ENCODE results near the gene CRYGN.
A peak's percentile ranks its signal among the peaks of the same experiment; 100 is the strongest.

The CRYGN gene

DNA sequence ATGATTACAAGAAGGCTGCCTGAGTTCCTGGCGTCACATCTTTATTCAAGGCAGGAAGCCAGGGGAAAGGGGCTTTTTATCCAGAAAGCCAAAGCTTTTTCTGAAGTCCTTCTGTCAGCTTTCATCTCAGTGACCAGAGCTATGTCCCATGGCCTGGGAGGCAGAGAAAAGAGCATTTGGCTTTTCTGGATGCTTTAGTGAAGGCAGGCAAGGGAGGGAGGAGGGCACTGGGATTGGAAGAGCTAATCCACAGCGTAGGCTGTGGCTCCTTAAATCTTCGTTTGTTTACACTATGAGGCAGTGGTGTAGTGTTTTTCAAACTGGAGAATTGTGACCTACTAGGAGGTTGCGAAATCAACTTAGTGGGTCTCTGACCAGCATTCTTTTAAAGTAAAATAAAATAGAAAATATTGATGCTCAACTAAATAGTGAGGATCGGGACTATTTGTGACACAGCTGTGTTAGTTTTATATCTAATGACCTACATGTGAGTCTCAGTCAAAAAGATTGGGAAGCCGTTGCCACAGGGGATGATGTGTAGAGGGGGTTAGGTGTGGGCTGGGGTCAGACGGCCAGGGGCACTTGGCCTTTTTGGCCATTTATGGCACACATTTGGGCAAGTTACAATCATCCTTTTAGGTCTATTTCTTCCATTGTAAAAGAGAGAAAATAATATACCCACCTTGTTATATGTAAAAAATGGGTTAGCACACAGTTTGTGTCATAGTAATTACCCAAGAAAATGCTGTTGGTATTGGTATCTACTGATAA is 14.1 kb downstream of the CRYGN start:
- no peak for DNase-seq

DNA sequence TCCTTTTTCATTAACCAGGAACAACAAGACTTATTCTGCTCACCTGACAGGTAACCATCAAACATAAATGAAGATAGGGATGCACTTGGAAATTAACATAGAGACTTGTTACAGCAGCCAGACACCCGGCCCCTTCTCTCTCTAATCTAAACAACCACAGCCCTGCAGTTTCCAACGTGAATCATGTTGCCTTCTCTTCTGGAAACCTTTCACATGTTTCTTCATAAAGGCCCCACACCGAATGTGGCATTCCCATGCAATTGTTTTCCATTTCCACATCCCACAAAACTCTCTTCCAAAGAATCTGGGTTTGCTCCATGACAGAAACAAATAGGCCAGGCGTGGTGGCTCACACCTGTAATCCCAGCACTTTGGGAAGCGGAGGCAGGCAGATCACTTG is 15.1 kb downstream of the CRYGN start:
- DNase-seq, result no peak

DNA sequence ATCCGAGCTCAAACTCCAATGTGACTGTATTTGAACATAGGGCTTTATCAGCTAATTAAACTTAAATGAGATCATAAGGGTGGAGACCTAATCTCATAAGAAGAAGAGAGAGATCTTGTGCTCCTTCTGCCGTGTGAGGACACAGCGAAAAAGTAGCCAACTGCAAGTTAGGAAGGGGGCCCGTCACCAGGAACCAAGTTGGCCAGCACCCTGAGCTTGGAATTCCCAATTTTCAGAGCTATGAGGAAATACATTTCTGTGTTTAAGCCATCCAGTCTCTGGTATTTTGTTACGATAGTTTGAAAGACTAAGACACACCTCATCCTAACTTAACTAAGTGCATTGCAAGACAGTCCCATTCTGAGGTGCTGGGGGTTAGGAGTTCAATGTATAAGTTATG is 16.0 kb downstream of the CRYGN start:
- no peak for DNase-seq

DNA sequence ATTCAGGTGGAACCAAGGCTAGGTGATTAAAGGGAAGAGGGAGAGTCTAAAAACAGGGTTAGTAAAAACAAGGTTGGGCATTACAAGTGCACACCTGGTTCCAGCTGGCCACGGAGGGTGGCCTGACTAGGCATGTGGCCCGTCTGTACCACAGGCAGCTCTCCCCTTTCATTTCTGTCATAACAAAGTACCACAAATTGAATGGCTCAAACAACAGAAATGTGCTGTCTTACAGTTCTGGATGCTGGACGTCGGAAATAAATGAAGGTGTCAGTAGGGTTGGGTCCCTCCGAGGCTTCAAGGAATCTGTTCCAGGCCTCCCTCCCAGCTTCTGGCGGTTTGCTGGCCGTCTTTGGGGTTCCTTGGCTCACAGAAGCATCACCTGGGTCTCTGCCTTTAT is 16.7 kb downstream of the CRYGN start:
- no peak for DNase-seq

DNA sequence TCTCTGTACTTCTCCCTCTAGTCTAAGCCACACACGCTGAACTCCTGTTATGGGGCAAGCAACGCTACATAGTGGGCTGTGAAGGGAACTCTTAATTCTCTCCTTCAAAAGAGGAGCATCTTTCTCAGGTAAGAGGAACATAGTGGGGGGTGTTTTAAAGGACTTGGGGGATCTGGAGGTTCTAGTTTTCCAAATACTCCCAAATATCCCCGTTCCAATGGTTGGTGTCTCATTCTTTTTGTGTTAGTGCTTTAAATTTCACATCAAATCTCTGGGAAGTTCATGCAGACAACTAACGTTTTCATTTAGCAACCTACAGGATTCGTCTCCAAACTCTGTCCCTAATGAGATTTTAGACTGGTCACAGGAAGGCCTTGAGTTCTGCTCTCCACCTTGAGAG is 17.7 kb downstream of the CRYGN start:
- DNase-seq, result no peak

DNA sequence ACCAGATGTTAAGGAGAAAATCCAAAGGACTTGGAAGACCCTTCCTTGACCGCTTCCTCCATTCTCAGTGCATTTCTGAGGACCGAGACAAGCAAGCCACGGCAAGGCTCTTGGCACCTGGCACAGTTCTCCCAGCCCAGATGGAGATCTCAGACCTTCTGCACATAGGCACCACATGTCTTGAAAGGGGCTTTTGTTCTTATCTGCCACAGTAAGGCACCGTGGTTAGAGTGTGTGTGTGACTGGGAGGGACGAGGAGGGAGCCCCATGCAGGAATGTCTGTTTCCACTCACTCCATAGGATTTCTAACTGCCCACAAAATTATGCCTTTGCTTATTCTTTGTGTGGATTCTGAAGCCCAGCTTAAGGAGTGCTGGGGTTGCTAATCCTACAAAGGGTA is 19.8 kb downstream of the CRYGN start:
- DNase-seq, result no peak

DNA sequence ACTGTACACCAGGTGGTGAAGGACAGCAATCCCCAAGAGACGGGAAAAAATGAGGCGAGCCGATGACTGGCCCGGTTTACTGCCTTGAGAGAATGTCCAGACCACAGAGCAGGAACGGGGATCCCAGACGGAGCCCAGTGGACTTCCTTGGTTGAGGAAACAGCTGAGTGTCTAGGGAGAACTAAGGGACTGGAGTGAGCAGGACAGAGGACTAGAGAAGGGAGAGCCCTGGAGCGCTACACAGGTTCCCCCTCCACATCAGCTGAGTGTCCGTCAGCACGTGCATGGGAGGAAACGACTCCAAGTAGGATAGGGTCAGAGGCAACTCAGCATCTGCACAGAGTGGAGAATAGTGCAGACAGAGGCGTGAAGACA is 23.0 kb downstream of the CRYGN start:
- peak; percentile 57 for DNase-seq

DNA sequence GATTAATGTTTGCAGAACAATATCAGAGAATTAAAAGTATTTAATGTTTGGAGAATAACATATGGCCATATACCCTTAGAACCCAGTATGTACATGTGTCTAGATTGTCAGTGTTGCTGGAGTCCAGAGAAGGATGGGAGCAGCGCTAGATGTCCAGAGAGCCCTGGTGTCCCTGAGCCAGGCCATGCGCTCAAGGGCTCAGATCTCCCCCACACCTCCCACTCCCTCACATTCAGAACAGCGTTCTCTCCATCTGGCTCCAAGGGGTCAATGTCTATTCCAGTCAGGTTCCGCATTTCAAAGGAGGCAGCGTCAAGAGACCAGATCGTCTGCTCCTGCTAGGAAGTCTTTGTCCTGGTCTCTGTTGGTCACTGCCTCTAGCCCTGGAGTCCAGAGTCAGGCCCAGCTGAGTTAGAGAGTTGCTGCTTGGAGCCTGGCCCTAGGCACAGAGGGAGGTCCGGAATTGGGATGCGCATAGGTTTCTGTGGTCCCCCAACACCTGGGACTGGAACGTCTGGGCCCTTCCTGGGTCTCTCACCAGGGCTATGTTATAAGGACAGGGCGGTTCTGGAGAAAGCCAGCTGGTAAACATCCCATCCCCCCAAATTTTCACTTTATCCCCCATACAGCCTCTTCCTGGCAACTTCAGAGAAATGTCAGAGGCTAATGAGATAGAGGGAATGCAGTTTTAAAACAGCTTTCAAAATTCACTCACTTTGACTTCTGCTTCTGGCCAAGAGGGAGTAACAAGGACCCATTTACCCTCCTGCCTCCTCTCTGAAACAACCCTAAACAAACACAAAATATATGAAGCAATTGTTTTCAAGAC is 23.6 kb downstream of the CRYGN start:
- DNase-seq, result peak; percentile 8

DNA sequence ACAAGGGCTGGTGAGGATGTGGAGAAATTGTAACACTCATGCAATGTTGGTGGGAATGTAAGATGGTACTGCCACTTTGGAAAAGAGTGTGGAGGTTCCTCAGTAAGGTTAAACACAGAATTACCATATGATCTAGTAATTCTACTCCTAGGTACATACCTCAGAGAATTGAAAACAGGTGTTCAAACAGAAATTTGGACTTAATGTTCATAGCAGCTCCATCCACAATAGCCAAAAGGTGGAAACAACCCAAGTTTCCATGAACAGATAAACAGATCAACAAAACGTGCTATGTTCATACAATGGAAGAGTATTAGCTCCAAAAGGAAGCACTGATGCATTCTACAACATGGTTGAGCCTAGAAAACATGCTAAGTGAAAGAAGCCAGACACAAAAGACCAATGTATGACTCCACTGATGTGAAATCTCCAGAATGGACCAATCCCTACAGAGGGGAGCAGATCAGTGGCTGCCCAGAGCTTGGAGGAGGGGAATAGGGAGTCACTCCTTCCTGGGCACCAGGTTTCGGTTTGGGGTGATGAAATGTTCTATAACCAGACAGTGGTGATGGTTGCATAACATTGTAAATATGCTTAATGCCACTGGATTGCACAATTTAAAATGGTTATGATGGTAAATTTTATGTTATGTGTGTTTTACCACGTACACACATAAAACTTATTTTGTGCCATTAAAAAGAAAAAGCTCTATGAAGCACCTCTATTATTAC is 24.4 kb downstream of the CRYGN start:
- DNase-seq, result peak; percentile 98

DNA sequence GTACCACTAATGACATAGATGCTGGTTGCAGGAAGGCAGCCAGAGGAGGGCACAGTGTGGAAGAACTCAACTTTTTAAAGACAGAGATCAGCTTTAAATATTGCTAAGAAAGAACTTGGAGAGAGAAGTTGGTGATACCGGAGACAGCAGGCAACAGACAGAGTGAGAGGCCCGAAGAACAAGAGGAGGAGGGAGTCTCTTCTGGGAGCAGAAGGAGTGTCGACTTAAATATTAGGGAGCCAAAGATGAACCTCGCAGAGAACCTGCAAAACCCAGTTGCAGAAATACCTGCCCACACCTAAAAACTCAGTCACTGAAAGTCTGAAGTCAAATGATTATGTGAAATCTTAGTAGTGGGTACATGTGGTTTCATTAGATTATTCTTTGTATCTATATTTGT is 26.7 kb downstream of the CRYGN start:
- no peak for DNase-seq

DNA sequence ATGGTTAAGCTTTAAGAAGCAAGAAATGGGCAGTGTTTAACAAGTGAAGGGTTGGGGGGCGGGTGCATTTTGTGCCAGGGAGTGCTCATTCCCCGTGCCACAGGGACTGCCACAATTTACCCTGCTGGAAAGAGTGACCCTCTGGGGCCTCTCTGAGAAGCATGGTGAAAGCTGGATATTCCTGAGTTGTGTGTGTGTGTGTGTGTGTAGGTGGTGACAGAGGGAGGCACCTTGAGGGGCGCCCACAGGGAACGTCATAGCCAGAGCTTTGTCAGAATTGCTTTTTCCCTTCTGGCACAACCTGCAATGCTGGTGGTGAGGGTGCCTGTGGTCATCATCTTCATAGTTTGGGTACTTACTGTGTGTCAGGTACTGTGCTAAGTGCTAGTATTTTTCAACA is 27.6 kb downstream of the CRYGN start:
- no peak for DNase-seq

DNA sequence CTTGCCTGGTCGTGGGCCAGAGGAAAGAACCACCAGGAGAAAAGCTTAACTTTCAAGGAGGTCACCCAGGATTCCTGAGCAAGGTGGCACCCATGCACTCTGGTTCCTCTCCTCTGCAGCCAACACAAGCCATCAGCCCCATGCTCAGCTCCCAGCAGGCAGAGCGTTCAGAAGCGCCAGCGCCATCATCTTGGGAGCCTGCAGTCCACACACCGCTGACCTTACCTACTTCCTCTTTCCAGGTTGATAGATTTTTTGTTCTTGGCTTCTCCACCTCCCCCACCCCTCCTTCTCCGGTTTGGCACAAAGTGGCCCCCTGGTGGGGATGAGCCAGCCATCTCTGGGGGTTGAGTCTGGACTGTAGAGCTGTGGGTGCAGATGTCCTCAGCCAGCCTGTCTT is 28.4 kb downstream of the CRYGN start:
- DNase-seq, result peak; percentile 9

DNA sequence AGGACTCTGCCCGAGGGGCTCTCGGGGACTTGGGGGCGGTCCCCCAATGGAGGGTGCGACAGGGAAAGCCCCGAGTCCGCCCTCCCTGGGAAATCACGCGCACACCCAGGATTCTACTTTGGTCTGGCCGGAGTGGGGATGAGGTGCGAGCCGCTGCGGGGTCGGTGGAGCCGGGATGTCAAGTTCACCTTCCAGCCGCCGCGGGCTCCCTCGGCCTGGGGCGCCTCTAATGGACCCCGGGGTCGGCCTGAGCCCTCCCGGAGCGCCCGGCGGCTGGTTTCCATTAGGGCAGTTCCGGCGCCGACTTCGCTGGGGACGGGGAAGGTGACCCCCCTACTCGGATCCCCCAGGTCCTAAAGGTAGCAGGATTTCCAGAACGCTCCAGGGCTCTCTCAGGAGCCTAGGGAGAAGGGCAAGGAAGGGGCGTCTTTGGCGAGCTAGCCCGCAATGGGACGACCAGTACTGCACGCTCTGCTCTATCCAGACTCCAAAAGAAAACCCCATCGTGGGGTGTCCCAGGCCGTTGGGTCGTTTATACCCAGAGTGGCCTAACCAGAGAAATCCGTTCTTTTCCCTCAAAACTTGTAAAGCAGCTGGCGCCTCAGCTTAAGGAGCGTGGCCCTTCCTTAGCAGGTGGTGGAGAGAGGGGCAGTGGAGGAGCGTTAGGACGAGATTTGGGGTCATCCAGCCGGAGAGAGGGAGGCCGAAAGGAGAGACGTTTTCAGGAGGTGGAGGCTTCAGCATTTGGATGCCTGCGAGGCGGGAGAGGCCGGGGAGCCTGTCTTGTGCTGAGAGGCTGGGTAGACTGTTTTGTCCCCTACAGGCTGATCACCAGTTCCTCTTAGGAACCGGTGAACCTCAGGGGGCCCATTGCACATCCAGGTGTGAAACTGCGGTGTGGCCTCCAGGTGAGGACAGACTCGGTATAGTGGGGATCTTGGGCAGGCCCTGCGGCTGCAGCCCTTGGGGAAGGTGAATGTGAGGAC is 29.2 kb downstream of the CRYGN start:
- no peak for DNase-seq

DNA sequence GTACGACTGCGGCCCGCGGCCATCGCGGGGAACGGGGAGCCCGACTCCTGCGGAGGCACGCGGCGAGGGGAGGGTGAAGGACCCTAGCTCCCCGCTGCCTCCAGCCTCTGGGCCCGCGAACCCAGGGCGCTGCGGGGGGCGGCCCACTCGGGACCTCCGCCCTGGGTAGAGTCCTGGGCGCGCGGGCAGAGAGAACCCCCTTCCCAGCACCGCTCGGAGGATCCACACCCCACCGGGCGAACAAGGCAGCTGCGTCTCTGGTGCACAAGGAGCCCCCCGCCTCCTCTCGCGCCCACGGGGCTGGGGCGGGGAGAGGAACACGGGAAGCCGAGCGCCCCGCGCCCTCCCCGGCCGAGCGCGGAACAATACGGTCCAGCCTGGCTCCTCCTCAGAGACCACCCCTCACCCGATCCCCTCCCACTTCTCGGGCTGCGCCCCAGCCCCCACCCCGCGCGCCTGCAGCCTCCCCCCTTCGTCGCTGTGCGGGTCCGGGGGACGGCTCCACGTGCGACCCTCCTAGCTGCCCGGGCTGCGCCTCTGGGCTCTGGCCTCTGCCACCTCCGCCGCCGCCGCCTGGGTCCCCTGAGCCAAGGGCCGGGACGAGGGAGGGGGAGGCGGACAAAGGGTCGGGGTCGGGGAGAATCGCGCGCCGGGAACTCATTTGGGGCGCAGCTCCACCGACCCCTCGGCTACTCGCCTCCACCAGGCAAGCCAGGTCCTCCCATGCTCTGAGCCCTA is 30.1 kb downstream of the CRYGN start, which contains the start of gene WDR86:
TSS of gene WDR86 (minus strand) at position 372 of the 738 bp plus-strand sequence. CDS start 449 bp downstream, outside the sequence.
- DNase-seq, result no peak

DNA sequence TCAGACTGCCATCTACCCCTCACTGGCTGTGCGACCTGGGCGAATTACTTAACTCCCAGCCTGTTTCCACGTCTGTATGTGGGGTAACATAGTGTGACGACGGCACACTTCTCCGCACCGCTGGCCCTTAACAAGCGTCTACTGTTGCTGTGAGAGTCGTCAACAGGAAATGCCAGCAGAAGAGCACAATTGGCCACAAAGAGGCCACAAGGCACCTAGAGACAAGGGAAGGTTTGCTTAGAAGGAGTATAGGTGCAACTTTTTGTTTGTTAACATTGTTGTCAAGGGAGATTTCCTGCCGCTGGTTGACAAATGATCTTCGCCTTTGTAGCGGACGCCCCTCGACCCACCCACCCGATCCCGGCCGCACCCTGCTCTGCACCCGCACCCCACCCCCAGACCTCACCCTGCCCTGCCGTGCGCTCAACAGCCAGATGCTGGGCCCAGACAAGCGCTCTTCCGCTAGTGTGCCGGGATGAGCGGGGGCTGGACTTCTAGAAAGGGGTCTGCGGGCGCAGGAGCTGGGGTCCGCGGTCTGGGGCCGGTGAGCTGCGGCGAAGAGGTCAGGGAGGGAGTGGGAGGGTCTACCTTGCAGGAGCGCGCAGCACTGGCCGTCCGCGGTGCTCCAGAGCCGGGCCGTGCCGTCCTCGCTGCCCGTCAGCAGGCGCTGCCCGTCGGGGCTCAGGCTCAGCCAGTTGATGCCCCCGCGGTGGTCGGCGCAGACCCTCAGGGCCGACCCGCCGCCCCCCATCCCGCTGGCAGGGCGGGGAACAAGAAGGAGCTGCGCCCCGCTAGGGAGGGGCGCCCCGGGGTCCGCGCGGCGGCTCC is 30.9 kb downstream of the CRYGN start:
- no peak for DNase-seq

DNA sequence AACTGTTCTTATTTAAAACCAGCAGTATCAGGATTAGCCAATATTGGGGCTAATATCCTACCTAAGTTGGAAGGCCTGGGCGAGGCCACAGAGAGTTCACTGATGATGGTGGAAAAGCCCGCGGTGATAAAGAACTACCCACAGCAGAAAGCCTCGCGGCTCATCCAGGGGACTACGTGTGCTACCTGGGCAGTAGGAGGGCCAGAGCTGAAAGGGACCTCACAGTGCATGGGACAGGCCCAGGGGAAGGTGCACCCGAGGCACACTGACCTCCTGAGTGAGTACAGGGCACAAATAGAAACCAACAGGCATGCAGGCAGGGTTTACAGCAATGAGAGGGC is 31.5 kb downstream of the CRYGN start:
- DNase-seq, result no peak

DNA sequence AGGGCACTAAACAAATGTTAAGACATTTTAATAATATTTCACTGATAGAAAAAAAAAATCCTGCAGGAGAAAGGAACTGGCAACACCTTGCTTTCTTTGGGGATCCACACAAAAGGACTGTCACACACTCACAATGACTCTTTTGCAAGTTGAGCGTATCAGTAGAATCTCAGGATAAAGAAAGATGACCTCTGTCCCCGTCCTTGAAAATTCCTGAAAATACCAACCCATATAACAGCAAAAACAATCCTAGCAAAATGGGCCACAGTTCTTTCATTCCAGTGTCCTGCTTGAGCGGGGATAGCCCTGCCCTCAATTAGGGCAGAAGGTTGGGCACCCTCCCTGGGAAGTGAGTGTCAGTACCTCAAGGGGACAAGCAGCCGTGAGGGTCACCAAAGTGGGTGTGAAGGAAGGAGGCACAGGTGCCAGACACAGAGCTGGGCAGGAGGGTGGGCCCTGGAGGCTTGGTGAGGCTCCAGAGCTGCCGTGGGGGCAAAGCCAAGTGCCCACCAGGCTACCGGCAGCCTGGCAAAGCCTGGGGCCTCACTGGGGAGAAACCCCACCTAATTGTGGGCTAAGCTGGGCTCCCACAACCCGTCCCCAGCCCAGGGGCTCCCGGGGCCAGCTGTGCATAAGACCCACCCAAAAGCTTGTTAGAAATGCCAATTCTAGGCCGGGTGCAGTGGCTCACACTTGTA is 32.9 kb downstream of the CRYGN start:
- no peak for DNase-seq

DNA sequence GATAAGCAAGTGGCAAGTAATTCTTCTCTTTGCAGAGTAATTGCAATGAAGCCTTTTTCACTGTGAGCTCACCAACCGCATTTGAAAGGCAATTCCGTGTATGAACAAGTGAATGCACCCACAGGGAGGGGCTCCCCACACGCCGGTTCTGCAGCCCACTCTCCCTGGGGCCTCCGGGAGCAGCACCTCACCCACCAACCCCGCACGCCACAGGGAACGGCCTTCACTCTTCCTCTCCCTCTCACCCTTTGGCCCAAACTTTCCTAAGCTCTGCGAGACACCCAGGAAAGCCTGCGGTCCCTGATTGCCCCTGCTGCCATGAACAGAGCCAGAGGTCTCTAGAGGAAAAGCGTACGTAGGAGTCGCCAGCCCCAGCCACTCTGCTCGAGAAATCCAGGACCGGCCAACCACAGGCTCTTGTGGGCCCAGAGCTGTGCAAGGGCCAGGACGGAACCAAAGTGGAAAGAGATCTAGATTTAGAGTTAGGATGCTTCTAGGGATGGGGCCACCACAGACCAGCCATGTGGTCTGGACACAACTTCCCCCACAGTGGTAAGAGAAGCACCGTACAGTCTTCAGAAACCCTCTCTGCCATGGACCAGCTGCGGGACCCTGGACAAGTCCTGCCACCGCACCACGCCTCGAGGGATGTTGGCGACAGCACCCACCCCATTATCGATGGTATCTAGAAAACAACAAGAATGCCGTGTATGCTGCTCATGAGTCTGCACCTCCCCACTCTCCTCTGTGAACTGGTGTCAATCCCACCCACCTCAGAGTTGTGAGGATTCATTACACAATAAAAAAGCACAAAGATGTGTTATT is 33.7 kb downstream of the CRYGN start:
- DNase-seq, result no peak

DNA sequence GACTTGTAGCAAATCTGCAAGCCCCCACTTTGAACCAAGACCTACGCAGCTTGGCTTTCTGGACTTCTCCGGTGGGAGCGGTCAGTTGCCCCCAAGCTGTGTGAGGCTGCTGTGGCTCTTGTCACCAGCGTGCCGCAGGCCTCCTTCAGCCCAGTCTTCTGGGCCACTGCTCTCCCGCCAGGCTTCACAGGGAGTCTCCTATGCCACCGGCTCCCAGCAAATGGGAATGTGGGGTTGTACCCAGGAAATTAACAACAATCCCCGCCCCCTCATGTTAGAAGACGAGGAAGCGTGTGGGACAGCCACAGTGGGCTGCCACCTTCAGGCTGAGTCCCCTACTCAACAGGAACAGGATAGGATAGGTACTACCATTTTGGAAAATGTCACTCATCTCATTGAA is 34.4 kb downstream of the CRYGN start:
- DNase-seq, result no peak
